Mammary epithelial cell (primary cell): ENCODE measurements around the gene PCAT7.

Source experiments
- CTCF ChIP-seq, 2 donors: IDR thresholded peaks in 1 of 2; conservative IDR thresholded peaks in 1 of 2; 2 replicates each; pipeline ENCODE4 v1.5.1; 2011 to 2012; ENCODE audit warnings: inconsistent platforms in 2 of 2, low read length in 2 of 2, mild to moderate bottlenecking in 2 of 2, control low read depth in 1 of 2, low read depth in 1 of 2; ENCODE audit not compliant: insufficient read depth in 1 of 2; ENCODE audit errors: extremely low read depth in 1 of 2
- EZH2 ChIP-seq: IDR thresholded peaks from 2 replicates; pipeline ENCODE4 v1.6.1; 2012; ENCODE audit warnings: low read length, inconsistent platforms, borderline replicate concordance

GRCh38 chr9:94511955-94512265 is 43.0 kb upstream of the PCAT7 start:
- TF ChIP-seq CTCF (conservative IDR thresholded peaks at IDR 0.05 in 1 of 2, IDR thresholded peaks at IDR 0.05 in 1 of 2; ENCODE audit: extremely low read depth in 1 of 2, insufficient read depth in 1 of 2, low read depth in 1 of 2, low read length in 2 of 2) (no peak), EZH2 (no peak)
